Measurements from ENCODE around the gene GNB4.

DNA sequence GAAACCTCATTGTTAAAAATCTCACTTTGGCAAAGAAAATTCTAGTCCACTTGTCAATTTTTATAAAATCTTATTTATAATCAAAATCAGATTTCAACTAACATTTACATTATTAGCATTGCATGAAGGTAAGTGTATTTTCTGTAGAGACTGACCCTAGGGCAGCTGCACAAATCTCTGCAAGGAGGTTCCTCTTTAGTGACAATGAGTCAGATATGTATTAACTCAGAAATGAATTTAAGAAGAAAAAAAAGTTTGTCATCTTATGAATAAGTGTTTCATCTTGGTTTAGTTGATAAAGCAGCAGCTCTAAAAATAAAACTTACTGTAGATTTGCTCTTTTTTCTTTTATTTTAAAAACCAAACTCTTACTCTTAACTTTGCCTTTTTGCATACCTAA lies 9.0 kb upstream of the GNB4 start:
- TF ChIP-seq POLR2A (IDR thresholded peaks at IDR 0.05), result no peak
- TF ChIP-seq, protein P1, sequence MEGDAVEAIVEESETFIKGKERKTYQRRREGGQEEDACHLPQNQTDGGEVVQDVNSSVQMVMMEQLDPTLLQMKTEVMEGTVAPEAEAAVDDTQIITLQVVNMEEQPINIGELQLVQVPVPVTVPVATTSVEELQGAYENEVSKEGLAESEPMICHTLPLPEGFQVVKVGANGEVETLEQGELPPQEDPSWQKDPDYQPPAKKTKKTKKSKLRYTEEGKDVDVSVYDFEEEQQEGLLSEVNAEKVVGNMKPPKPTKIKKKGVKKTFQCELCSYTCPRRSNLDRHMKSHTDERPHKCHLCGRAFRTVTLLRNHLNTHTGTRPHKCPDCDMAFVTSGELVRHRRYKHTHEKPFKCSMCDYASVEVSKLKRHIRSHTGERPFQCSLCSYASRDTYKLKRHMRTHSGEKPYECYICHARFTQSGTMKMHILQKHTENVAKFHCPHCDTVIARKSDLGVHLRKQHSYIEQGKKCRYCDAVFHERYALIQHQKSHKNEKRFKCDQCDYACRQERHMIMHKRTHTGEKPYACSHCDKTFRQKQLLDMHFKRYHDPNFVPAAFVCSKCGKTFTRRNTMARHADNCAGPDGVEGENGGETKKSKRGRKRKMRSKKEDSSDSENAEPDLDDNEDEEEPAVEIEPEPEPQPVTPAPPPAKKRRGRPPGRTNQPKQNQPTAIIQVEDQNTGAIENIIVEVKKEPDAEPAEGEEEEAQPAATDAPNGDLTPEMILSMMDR (IDR thresholded peaks at IDR 0.05), result no peak
- TF ChIP-seq POLR2AphosphoS5 (IDR thresholded peaks at IDR 0.05), result no peak
- no peak for TF ChIP-seq EP300 (IDR thresholded peaks at IDR 0.05)
